ENCODE data around the gene TMEM72.

The TMEM72 gene

DNA sequence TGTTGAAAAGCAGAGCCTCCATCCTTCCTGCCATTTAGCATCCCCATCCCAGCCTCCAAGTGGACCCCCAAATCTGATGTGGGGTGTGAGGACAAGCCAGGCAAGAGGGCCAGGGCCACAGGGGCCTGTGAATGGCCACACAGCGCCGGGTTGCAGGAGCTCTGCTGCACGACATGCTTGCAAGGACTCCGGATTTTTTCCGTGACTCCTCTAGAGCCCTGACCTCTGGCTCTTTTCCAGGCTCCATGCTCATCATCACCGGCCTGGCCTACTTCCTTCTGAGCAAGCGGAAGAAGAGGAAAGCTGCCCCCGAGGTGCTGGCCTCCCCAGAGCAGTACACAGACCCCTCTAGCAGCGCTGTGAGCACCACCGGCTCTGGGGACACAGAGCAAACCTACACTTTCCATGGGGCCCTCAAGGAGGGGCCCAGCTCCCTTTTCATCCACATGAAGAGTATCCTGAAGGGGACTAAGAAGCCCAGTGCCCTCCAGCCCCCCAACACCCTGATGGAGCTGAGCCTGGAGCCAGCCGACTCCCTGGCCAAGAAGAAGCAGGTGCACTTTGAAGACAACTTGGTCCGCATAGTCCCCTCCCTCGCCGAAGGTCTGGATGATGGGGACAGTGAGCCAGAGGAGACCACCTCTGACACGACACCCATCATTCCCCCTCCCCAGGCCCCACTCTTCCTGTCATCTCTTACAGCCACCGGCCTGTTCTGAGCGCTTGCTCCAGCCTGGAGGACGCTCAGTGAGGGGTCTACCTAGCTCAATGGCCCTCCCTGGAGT lies 23.5 kb downstream of the TMEM72 start:
- DNase-seq (ENCODE audit: low read depth): no peak

DNA sequence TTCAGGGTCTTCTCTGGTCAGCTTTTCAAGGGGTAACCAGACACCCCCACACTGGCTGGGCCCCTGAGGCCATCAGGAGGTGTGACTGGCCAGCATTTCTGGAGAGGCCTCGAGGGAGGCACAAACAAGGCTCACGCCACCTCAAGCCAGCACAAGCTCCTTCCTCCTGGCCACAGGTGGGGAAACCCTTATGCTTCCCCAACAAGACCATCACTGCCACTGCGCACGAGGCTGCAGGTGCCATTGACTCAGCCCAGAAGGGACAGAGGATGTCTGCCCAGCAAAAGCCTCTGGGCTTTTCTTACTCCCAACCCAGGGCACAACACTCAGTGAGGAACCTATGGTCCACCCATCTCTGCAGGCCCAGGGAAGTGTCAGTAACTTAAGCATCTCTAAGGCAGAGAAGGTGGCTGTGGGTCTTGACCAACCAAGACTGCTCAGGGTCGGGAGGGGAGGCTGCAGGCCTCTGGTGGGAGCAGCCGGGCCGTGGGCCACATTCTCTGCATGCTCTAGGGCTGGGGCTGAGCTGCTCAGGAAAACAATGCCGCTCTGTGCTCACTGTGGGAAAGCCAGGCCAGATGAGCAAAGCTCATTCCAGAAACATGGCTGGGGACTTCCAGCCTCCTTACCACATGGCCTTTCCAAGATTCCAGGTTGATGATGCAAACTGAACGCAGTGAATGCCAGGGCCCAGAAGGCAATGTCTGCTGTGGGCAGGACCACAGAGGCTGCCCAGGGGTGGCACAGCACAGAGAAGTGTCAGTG lies 24.2 kb downstream of the TMEM72 start:
- no peak for DNase-seq (ENCODE audit: low read depth)

DNA sequence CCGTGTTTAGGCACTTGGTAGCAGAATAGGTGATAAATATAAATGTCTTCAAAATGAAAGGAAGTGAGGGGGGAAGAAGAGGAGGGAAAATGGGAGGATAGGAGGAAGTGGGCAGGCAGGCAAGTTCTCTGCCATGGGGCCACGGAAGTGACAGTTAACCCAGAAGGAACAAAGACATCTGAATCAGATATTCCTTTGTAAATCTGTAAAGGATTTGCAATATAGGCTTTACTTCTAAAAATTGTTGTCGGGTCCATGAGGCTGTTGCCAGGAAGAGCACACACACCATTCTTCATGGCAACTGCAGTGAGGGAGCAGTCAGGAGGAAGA lies 24.8 kb downstream of the TMEM72 start:
- DNase-seq (ENCODE audit: low read depth): no peak

DNA sequence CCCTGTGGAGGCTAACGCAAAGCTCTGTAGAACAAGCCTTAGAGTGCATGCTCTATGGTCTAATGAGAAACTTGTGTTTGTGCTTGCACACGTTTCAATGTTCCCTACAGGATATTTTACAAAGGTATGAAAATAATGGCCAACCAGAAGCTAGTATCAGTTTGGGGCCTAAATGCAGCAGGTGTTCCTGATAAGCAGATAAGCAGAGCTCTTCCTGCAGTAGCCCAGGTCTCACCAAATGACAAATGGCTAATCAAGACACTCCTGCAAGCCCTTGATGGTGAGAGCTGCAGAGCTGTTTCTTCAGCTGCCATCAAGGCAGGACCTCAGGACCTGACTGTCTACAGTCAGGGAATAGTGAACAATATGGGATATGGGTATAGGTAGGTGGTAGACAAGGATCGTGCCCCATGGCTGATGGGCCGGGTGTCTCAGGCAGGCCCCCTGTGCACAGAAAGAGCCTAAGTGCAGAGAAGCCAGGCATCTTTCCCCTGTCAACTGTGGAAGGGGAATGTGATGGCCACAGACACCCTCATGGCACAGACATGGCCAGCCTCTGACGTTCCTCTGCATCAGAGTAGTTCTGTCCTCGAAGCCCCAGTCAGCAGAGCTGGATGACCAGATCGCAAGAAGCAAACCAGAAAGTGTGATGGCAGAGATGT lies 25.3 kb downstream of the TMEM72 start:
- DNase-seq (ENCODE audit: low read depth): no peak

DNA sequence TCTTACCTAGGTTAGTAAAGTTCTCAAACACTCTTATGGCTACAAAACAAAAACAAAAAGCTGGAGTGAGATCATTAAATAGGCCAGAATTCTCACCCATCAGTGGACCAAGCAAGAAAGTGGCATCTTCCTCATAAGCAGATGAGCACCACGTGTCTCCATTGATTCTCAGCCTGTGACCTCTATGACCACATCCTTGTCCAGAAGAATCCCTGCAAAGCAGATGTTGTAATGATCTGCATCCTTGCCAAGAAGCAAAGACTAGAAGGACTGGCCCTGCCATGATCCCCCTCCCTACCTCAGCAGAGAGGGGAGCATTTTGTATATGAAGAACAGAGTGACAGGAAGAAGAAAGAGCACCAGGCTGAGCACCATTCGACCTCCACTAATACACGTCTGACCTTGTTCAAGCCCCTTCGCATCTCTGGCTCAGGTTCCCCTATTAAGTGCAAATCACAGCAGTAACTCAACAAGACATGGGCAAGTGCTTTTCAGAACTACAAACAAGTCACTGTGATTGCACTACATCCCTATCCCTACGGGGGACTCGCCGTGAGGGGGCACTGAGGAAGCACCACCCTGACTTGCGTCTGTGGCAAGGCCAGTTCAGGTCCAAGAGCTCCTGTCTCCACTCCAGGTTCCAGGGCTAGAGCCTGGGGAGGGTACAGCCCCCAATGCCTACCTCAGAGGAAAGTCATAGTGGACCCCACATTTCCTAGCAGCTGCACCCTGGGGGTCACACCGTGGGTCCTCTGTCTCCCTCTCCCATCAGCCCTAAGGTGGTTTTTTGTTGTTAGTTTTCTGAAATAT lies 26.3 kb downstream of the TMEM72 start:
- DNase-seq (ENCODE audit: low read depth): no peak

DNA sequence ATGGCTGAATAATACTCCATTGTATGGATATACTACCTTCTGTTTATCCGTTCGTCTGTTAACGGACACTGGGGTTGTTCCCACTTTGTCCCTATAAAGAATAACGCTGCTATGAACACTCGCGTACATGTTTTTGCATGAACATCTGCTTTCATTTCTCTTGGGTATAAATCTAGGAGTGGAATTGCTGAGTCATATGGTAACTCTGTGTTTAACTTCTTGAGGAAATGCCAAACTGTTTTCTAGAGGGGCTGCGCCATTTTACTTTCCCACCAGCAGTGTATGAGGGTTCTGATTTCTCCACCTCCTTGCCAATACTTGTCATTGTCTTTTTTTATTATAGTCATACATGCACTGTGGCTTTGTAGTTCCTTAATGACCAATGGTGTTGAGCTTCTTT lies 27.8 kb downstream of the TMEM72 start:
- no peak for DNase-seq (ENCODE audit: low read depth)

DNA sequence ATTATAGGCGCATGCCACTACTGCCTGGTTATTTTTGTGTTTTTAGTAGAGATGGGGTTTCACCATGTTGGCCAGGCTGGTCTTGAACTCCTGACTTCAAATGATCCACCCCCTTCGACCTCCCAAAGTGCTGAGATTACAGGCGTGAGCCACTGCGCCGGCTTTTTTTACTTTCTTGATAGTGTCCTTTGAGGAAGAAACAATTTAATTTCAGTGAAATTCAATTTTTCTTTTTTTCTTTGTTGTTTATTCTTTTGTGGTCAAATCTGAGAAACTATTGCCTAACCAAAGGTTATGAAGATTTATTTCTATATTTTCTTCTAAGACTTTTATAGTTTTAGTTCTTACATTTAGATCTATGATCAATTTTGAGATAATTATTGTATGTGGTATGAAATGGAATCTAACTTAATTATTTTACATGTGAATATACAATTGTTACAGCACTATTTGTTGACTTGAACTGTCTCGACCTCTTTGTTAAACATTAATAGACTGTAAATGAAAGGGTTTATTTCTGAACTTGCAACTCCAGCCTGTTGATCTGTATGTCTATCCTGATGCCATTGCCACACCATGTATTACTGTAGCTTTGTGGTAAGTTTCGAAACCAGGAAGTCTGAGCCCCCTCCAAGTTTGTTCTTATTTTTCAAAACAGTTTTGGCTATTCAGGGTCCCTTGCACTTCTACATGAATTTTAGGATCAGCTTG lies 28.7 kb downstream of the TMEM72 start:
- DNase-seq (ENCODE audit: low read depth): no peak

DNA sequence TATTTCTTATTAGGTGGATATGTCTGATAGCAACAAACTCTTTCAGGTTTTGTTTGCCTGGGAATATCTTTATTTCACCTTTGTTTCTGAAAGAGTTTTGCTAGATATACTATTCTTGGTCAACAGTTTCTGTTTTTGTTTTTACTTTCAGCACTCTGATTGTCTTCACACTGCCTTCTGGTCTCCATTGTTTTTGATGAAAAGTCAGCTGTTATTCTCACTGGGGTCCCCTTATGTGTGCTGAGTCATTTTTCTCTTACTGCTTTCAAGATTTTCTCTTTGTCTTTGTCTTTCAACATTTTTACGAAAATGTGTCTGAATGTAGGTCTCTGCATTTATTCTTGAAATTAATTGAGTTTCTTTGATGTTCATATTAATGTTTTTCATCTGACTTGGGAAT lies 33.2 kb downstream of the TMEM72 start:
- DNase-seq (ENCODE audit: low read depth): no peak

DNA sequence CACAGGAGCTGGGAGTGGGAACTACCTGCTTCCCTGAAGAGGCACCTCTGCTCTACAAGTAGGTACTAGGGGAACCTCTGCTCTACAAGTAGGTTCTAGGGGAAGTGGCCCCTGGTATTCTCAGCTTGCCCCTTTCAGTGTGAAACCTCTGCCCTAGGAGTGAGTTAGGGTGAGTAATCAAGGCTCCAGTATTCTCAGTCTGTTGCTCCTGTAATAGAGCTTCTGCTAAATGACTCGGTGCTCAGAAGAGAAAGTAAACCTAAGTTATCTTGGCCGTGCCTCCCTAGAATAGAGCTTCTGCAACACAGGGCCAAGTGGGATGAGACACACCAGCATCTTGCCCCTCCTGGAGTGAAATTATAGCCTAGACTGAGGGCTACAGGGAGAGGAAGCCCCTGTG lies 35.1 kb downstream of the TMEM72 start:
- no peak for DNase-seq (ENCODE audit: low read depth)

DNA sequence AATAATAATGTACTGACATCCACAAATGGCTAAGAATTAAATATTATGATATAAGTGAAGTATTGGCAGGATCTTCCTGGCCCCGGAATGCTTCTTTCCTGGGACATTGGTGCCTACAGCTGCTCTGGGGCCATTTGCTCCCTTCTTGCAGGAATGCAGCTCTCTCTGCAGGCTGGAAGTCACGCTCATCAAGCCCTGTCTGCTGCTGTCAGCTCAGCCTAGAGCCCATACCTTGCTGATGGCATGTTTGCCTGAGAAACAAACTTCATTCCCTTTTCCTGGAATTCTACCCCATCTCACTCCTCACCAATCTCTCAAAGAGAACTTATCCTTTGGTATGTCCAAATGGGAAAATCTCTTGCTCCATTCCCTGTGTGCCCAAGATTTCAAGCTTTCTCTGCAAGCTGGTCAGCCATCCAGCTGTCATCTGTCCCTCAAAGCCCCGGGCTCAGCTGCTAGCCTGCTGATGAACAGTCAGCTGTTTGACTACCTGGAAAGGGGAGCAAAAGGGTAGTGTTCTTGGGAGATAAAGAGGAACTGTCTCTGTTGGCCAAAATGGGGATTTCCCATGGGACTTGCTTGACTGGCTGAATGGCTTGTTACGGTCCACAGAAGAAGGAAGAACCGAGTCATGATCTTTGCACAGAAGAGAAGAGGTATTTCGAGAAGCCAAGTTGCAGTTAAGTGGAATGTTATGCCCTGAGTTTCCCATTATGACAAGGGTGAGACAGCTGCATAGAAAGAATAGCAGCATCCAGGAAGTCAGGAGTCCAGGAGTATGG lies 36.4 kb downstream of the TMEM72 start:
- DNase-seq (ENCODE audit: low read depth): no peak

DNA sequence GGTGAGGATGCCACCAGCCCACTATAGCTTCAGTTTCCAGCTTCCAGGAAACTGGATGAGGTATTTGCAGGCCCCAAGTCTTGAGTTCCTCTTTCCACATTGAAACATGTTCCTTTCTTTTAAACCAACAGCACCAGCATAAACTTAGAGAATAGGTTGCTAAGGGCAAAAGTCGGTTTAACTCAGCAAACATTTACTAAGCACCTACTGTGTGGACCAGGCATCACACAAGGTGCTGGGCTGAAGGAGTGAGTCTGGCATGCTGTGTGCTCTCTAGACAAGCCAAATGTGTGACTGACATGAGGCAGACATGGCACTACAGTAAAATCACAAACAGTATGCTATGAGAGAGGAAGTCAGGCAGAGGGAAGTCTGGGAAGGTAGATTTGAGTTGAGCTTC lies 37.5 kb downstream of the TMEM72 start:
- DNase-seq (ENCODE audit: low read depth): no peak

DNA sequence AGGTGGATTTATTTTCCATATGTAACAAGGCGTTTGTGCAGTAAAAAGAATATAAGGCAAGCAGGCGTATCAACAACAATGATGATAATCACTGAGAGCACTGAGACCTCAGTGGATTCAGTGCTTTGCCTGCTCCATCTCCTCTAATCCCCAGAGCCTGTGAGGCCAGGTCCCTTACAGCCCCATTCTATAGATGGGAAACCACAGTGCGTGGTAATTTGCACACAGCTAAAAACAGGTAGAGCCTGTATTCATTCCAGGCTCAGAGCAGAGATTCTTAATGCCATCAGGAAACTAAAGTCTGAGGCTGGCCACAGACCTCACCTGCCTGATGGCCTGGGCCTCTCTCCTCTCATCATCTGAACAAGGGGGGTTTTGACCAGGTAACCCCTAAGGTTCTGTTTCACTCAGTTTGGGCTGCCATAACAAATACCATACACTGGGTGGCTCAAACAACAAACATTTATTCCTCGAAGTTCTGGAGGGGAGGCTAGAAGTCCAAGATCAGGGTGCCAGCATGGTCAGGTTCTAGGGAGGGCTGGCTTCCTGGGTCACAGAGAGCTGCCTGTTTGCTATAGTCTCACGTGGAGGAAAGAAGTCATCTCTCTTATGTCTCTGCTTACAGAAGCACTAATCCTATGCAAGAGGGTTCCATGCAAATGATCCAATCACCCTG lies 38.1 kb downstream of the TMEM72 start:
- no peak for DNase-seq (ENCODE audit: low read depth)

DNA sequence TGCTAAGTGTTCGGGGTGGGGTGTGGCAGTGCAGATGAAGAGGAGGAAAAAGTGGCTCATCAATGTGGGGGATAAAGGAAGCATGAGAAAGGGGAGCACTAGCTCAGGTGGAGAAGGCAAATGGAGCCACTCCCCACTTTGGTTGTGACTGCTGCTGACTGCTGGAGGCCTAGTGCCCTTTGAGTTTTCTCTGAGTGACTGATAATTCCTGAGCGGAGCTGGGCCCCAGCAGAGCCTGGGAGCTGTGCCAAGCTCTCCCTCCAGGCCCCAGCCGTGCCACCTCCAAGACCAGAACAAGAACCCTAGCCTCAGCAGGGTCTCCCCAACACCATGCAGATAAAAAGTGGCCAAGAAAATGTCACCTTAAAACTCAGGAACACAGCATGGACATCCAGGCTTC lies 38.8 kb downstream of the TMEM72 start:
- DNase-seq (ENCODE audit: low read depth): no peak

DNA sequence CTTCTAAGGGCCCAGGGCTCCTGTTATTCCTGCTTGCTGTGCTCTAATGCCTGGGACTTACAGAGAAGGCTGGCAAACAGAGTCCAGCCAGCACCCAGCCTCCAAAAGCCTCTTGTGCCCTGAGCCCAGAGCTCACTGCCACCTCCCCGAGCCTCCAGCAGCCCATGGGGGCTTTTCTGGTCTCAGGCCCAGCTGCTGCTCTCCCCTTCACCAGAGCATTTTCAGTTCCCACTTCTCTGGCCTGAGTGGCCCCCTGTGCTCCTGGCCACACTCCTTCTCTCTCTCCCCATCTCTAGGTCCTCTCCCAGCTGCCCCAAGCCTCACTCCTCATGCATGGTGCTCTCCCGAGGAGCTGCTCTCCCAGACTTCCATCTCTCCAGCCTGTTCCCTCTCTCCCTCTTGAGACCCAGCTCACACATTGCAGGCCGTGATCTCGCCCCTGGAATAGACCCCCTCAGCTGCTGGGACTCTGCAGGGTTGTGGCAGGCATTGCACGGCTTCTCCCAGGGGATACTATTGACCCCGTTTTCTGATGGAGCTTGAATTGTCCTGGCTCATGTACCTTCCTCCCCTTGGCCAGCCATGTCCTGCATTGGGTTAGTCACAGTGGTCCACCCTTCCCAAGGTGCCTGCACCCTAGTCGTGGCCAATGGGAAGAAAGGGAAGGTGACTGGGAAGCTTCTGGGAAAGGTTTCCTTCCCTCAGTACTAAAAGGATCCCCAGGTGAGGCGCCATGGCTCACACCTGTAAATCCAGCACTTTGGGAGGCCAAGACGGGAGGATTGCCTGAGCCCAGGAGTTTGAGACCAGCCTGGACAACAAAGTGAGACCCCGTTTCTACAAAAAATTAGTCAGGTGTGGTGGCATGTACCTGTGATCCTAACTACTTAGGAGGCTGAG lies 39.4 kb downstream of the TMEM72 start:
- DNase-seq (ENCODE audit: low read depth): no peak

DNA sequence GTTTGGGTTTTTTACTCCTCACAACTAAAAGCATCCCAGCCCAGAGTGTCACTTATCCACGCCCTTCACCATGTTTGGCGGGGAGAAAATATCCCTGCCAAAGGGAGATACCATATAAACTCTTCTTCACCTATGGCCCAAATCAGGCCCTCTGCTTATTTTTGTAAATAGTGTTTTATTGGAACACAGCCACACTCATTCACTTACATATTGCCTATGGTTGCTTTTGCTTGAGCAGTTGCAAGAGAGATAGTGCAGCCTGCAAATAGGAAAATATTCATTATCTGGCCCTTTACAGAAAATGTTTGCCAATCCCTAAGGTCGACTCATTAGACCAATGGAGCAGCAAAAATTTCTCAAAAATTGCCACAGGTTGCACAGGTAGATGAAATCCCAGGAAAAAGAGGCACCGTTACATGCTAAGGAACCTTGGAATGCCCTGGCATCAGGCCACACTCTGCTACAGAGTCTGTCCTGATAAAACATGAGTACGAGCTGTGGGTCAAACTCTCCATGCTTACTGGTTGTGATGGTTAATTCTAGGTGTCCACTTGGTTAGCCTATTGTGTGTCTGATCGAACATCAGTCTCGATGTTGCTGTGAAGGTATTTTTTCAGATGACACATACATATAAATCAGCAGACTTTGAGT lies 40.6 kb downstream of the TMEM72 start:
- no peak for DNase-seq (ENCODE audit: low read depth)

DNA sequence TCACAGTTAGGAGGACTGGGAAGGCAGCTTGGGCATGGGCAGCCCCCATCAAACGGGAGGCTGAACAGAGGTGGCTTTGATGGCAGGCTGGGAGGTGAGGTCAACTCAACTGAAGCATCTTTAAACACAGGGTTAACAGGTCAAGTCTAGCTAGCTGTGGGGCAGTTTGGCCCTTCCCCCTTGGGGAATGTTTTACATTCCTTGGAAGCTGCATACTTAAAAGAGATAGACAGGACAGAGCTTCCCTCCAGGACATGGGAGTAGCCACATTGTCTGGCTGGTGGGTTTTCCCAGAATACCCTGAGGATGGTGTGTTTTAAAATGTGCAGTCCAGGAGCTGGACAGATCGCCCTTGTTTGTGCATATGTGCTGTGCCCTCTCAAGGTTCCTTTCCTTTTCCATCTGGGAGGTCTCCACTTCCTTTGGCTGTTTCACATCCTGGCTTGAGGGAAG lies 41.7 kb downstream of the TMEM72 start:
- no peak for DNase-seq (ENCODE audit: low read depth)

DNA sequence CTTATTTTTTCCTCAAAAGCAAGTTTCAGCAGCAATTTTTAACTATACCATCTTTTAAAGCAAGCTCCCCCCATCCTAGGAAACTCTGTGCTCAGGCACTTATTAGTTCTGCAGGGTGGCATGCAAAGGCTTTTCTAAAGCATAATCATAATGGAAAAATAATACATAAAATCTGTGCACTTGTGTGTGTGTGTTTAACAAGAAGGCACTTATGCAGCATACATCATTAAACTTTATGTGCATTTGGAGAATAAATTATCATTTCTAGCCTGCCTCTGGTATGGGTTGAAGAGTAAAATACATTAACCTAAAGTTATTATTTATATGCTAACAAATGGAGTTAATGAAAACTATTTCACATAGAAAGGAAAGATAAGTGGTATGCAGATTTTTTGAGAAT lies 42.9 kb downstream of the TMEM72 start:
- DNase-seq (ENCODE audit: low read depth): no peak

DNA sequence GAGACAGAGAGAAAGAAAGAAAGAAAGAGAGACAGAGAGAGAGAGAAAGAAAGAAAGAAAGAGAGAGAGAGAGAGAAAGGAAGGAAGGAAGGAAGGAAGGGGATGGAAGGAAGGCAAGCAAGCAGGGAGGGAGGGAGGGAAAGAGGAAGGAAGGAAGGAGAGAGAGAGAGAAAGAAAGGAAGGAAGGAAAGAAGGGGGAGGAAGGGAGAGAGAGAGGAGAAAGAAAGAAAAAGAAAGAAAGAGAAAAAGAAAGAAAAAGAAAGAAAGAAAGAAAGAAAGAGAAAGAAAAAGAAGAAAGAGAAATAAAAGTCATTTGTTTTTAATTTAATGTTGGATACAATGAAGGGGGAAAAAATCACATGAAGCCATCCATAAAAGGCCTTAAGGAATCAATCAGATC lies 43.8 kb downstream of the TMEM72 start:
- no peak for DNase-seq (ENCODE audit: low read depth)
